HG03571 (cell line): ENCODE data around the gene CEP170.
A peak's percentile ranks its signal among the peaks of the same experiment; 100 is the strongest.

ENCODE experiments used
- ATAC-seq: cut with Tn5 transposase; IDR thresholded peaks from one replicate; pipeline ENCODE4 v1.9.1; 2021; ENCODE audit not compliant: unreplicated experiment

The CEP170 gene

GRCh38 chr1:243254927-243255790 is at the start of gene CEP170:
Gene CEP170 (minus strand): TSS chr1:243255281. CDS start chr1:243225280, 30,001 bp downstream.
- ATAC-seq = peak; percentile 44

GRCh38 chr1:243301059-243301458 is 46.0 kb upstream of the CEP170 start:
- ATAC-seq = no peak

- ATAC-seq = no peak
Observed at GRCh38 chr1:243299069-243299468, 44.0 kb upstream of the CEP170 start.

- no peak for ATAC-seq
Observed at GRCh38 chr1:243294723-243295121, 39.6 kb upstream of the CEP170 start.

GRCh38 chr1:243293941-243294722 is 39.1 kb upstream of the CEP170 start:
- ATAC-seq = no peak

GRCh38 chr1:243292117-243292516 is 37.0 kb upstream of the CEP170 start:
- no peak for ATAC-seq

GRCh38 chr1:243291292-243291691 is 36.2 kb upstream of the CEP170 start:
- no peak for ATAC-seq

- ATAC-seq = no peak
Observed at GRCh38 chr1:243288062-243288461, 33.0 kb upstream of the CEP170 start.

- ATAC-seq = peak; percentile 75
Observed at GRCh38 chr1:243287652-243288051, 32.6 kb upstream of the CEP170 start.

GRCh38 chr1:243287123-243287460 is 32.0 kb upstream of the CEP170 start:
- ATAC-seq = no peak

- no peak for ATAC-seq
Observed at GRCh38 chr1:243286409-243287122, 31.5 kb upstream of the CEP170 start.

GRCh38 chr1:243281672-243282071 is 26.6 kb upstream of the CEP170 start:
- no peak for ATAC-seq

GRCh38 chr1:243280571-243281129 is 25.6 kb upstream of the CEP170 start:
- no peak for ATAC-seq

GRCh38 chr1:243275316-243275715 is 20.2 kb upstream of the CEP170 start:
- no peak for ATAC-seq

GRCh38 chr1:243273945-243274344 is 18.9 kb upstream of the CEP170 start:
- no peak for ATAC-seq

- no peak for ATAC-seq
Observed at GRCh38 chr1:243273506-243273905, 18.4 kb upstream of the CEP170 start.

- no peak for ATAC-seq
Observed at GRCh38 chr1:243272401-243272800, 17.3 kb upstream of the CEP170 start.

GRCh38 chr1:243271996-243272395 is 16.9 kb upstream of the CEP170 start:
- no peak for ATAC-seq

GRCh38 chr1:243270097-243270864 is 15.2 kb upstream of the CEP170 start:
- no peak for ATAC-seq

- peak; percentile 73 for ATAC-seq
Observed at GRCh38 chr1:243269461-243269801, 14.3 kb upstream of the CEP170 start.
